ENCODE results near the gene PRR15.

Gene PRR15

GRCh38 chr7:29611941-29612544 is 48.4 kb downstream of the PRR15 start:
- DNase-seq: no peak

DNA sequence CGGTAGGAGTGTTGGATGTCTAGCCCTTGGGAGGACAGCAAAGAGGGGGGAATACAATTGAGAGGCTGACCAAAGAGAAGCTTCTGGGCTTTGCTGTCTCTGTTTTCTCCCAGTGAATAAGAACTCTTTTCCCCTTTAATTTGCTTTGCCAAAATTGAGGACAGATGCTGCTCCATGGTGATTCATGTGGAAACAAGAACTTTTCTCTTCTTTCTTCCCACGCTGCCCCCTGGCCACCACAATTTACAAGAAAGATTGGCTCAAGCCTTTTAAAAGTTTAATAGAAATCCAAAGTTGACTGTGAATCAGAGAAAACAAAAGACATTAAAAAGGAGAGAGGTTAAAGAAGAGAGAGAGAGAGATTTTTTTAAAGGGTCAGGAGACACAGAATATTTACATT is 49.0 kb downstream of the PRR15 start:
- no peak for DNase-seq

GRCh38 chr7:29613100-29613499 is 49.5 kb downstream of the PRR15 start:
- DNase-seq: no peak

DNA sequence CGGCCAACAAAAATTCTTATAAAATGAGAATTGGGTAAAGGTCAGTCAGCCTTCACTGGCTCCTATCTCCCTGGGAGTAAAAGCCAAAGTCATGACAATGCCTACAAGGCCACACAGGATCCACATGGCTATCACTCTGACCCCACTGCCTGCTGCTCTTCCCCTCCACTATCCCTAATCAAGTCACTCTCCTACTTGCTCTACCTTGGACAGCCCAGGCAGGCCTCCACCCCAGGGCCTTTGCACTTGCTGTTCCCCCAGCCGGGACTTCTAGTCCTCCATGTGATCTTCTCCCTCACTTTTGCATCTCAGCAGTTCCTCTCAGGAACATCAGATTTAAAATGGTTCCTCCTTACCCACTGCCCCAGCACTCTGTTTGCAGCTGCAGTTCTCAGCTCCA is 50.6 kb downstream of the PRR15 start:
- no peak for DNase-seq

Measured in bone marrow (tissue), 2 donors.